Gastroesophageal sphincter (tissue), 3 donors: ENCODE data around the gene RPS3.

Experiments used
- EP300 ChIP-seq: sonication (generic); formaldehyde crosslinking; IDR thresholded peaks from one replicate; pipeline ENCODE4 v1.6.1; 2017; ENCODE audit warnings: antibody characterized with exemption, mild to moderate bottlenecking
- POLR2A ChIP-seq, 2 donors: fragments of 450-650 bp; IDR thresholded peaks; one replicate each; pipeline ENCODE4 v1.6.1; 2017; ENCODE audit warnings: antibody characterized with exemption in 2 of 2, mild to moderate bottlenecking in 2 of 2, moderate library complexity in 1 of 2
- POLR2AphosphoS5 ChIP-seq: sonication (generic); formaldehyde crosslinking; IDR thresholded peaks from one replicate; pipeline ENCODE4 v1.6.1; 2017; ENCODE audit warnings: antibody characterized with exemption
- TF ChIP-seq, protein P1 (sequence below), 4 experiments: fragments of 200-600 bp in 2 of 4; fragments of 450-650 bp in 2 of 4; sonication (generic) in 1 of 4; IDR thresholded peaks; one replicate each; pipeline ENCODE4 v1.5.1; 2017 to 2019; ENCODE audit warnings: antibody characterized with exemption in 4 of 4, mild to moderate bottlenecking in 2 of 4, moderate library complexity in 2 of 4

DNA sequence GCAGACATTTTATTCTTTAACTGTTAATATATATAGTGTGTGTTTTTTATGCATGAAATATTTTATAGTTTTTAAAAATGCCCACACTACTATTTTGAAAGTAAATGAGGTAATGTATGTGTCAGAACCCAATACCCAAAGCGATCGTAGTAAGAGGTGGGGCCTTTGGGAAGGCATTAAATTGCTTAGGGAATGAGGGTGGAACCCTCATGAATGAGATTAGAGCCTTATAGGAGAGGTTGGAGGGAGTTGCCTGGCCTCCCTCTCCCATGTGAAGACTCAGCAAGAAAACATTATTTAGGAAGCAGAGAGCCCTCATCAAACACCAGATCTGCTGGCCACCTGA, 22.6 kb downstream of the RPS3 start:
- TF ChIP-seq, protein P1, sequence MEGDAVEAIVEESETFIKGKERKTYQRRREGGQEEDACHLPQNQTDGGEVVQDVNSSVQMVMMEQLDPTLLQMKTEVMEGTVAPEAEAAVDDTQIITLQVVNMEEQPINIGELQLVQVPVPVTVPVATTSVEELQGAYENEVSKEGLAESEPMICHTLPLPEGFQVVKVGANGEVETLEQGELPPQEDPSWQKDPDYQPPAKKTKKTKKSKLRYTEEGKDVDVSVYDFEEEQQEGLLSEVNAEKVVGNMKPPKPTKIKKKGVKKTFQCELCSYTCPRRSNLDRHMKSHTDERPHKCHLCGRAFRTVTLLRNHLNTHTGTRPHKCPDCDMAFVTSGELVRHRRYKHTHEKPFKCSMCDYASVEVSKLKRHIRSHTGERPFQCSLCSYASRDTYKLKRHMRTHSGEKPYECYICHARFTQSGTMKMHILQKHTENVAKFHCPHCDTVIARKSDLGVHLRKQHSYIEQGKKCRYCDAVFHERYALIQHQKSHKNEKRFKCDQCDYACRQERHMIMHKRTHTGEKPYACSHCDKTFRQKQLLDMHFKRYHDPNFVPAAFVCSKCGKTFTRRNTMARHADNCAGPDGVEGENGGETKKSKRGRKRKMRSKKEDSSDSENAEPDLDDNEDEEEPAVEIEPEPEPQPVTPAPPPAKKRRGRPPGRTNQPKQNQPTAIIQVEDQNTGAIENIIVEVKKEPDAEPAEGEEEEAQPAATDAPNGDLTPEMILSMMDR (IDR thresholded peaks at IDR 0.05), result no peak
- no peak for TF ChIP-seq EP300
- no peak for TF ChIP-seq POLR2AphosphoS5
- no peak for TF ChIP-seq POLR2A (IDR thresholded peaks at IDR 0.05)
